Spinal cord (tissue), 10 donors: ENCODE measurements around the gene EML4. TPM values are rescaled to one million over a fixed set of nuclear protein-coding genes. Genes with fewer than 3 reads are reported as not detected.

ENCODE experiments used
- DNase-seq, 6 donors: peaks; one replicate each; pipeline versions ENCODE4 v3.0.0 to v3.0.0-alpha.2; 2013 to 2015; ENCODE audit warnings: low spot score in 6 of 6, low read depth in 4 of 6
- H3K27ac ChIP-seq: one replicate; pipeline ENCODE4 v1.5.1; 2013; ENCODE audit warnings: low read depth, low read length, control low read depth
- H3K27me3 ChIP-seq: one replicate; pipeline ENCODE4 v1.6.1; 2013; ENCODE audit warnings: low read length; ENCODE audit not compliant: control insufficient read depth, insufficient read depth
- H3K36me3 ChIP-seq: one replicate; pipeline ENCODE4 v1.6.1; 2013; ENCODE audit warnings: low read length; ENCODE audit not compliant: control insufficient read depth, insufficient read depth
- H3K4me1 ChIP-seq: one replicate; pipeline ENCODE4 v1.6.1; 2013; ENCODE audit warnings: low read length; ENCODE audit not compliant: control insufficient read depth, insufficient read depth
- H3K4me3 ChIP-seq: one replicate; pipeline ENCODE4 v1.5.1; 2013; ENCODE audit warnings: low read depth, low read length, control low read depth
- H3K9me3 ChIP-seq: one replicate; pipeline ENCODE4 v1.6.1; 2013; ENCODE audit warnings: low read length; ENCODE audit not compliant: control insufficient read depth, insufficient read depth
- WGBS: methylation state at CpG from one replicate; pipeline ENCODE4 v1.1.5; 2013; ENCODE audit warnings: missing lambda C conversion rate; ENCODE audit not compliant: insufficient coverage; 5-methylcytosine and 5-hydroxymethylcytosine counted together
- polyA plus RNA-seq, 2 donors: library from polyadenylated mRNA; unstranded; fragments of 120-200 nt; gene quantifications; one replicate each; pipeline ENCODE4 v1.2.1, GENCODE V29; 2013; ENCODE audit not compliant: insufficient read length in 2 of 2
- total RNA-seq, 2 donors: library from RNA; depleted of rRNA in 1 of 2; stranded (reverse); fragments of 120-200 nt in 1 of 2; fragments of >200 nt in 1 of 2; gene quantifications; one replicate each; pipeline versions ENCODE4 v1.2.3 to v1.2.4, GENCODE V29; 2013 to 2014
- donor health status: healthy.

EML4 gene
- total and polyA plus RNA-seq, 4 donors, result 31.6 to 68.8 (median 44.9) TPM

GRCh38 chr2:42217914-42218313 is 48.8 kb downstream of the EML4 start:
- DNase-seq, result no peak
- no peaks in the 10 kb centered on the region for H3K36me3 ChIP-seq
- H3K27ac ChIP-seq, result no peak overlapping the region
- H3K9me3 ChIP-seq, result no peaks in the 10 kb centered on the region
- no peaks in the 10 kb centered on the region for H3K4me1 ChIP-seq
- WGBS, result 100% methylated on average over 1 of the region's 5 CpGs
- no peak overlapping the region for H3K4me3 ChIP-seq
- H3K27me3 ChIP-seq, result no peaks in the 10 kb centered on the region

GRCh38 chr2:42218712-42219111 is 49.6 kb downstream of the EML4 start:
- H3K36me3 ChIP-seq, result no peaks in the 10 kb centered on the region
- H3K4me1 ChIP-seq, result no peaks in the 10 kb centered on the region
- H3K9me3 ChIP-seq, result no peaks in the 10 kb centered on the region
- no peak overlapping the region for H3K4me3 ChIP-seq
- H3K27ac ChIP-seq, result no peak overlapping the region
- no peak for DNase-seq
- WGBS, result no CpG with 5 or more reads among the region's 3 CpGs
- H3K27me3 ChIP-seq, result no peaks in the 10 kb centered on the region

- H3K27me3 ChIP-seq, result no peaks in the 10 kb centered on the region
- 100% methylated on average over 2 of the region's 3 CpGs for WGBS
- DNase-seq, result no peak
Measured at GRCh38 chr2:42219160-42219559, 50.0 kb downstream of the EML4 start.

GRCh38 chr2:42220566-42220965 is 51.4 kb downstream of the EML4 start:
- H3K9me3 ChIP-seq, result no peaks in the 10 kb centered on the region
- no peaks in the 10 kb centered on the region for H3K36me3 ChIP-seq
- H3K4me1 ChIP-seq, result no peaks in the 10 kb centered on the region
- WGBS, result no CpG with 5 or more reads among the region's 3 CpGs
- H3K27ac ChIP-seq, result no peak overlapping the region
- no peaks in the 10 kb centered on the region for H3K27me3 ChIP-seq
- no peak overlapping the region for H3K4me3 ChIP-seq
- DNase-seq, result no peak

More at GRCh38 chr2:42219160-42219559, 50.0 kb downstream of the EML4 start:
- Histone ChIP-seq H3K9me3 (no peaks in the 10 kb centered on the region), H3K4me3 (no peak overlapping the region), H3K27ac (no peak overlapping the region), H3K4me1 (no peaks in the 10 kb centered on the region), H3K36me3 (no peaks in the 10 kb centered on the region)

GRCh38 chr2:42223067-42223854 is 54.1 kb downstream of the EML4 start:
- no peak overlapping the region for H3K27ac ChIP-seq
- no CpG with 5 or more reads among the region's 4 CpGs for WGBS
- no peak overlapping the region for H3K4me3 ChIP-seq
- no peaks in the 10 kb centered on the region for H3K4me1 ChIP-seq
- no peaks in the 10 kb centered on the region for H3K36me3 ChIP-seq
- no peaks in the 10 kb centered on the region for H3K9me3 ChIP-seq
- H3K27me3 ChIP-seq, result no peaks in the 10 kb centered on the region
- DNase-seq, result no peak

- Histone ChIP-seq H3K4me1 (no peaks in the 10 kb centered on the region), H3K27me3 (no peaks in the 10 kb centered on the region), H3K4me3 (no peak overlapping the region), H3K27ac (no peak overlapping the region), H3K9me3 (no peaks in the 10 kb centered on the region), H3K36me3 (no peaks in the 10 kb centered on the region)
- no peak for DNase-seq
- no CpG with 5 or more reads among the region's 2 CpGs for WGBS
Measured at GRCh38 chr2:42223855-42224268, 54.7 kb downstream of the EML4 start.

- no peak for DNase-seq
- no peaks in the 10 kb centered on the region for H3K36me3 ChIP-seq
- H3K9me3 ChIP-seq, result no peaks in the 10 kb centered on the region
- H3K4me1 ChIP-seq, result no peaks in the 10 kb centered on the region
- WGBS, result 83% methylated on average over 1 of the region's 4 CpGs
- H3K27ac ChIP-seq, result no peak overlapping the region
- H3K27me3 ChIP-seq, result no peaks in the 10 kb centered on the region
- no peak overlapping the region for H3K4me3 ChIP-seq
Measured at GRCh38 chr2:42224422-42225067, 55.4 kb downstream of the EML4 start.

GRCh38 chr2:42225573-42225972 is 56.4 kb downstream of the EML4 start:
- Histone ChIP-seq H3K27me3 (no peaks in the 10 kb centered on the region), H3K9me3 (no peaks in the 10 kb centered on the region), H3K4me1 (no peaks in the 10 kb centered on the region), H3K36me3 (no peaks in the 10 kb centered on the region), H3K27ac (no peak overlapping the region), H3K4me3 (no peak overlapping the region)
- no peak for DNase-seq
- no CpG with 5 or more reads among the region's 1 CpG for WGBS

- DNase-seq, result no peak
- Histone ChIP-seq H3K36me3 (no peaks in the 10 kb centered on the region), H3K9me3 (no peaks in the 10 kb centered on the region), H3K27me3 (no peaks in the 10 kb centered on the region), H3K4me3 (no peak overlapping the region), H3K4me1 (no peaks in the 10 kb centered on the region), H3K27ac (no peak overlapping the region)
- no CpG with 5 or more reads among the region's 2 CpGs for WGBS
Measured at GRCh38 chr2:42227491-42227890, 58.3 kb downstream of the EML4 start.

- Histone ChIP-seq H3K4me3 (no peak overlapping the region), H3K27me3 (no peaks in the 10 kb centered on the region), H3K4me1 (no peaks in the 10 kb centered on the region), H3K36me3 (no peaks in the 10 kb centered on the region), H3K27ac (no peak overlapping the region), H3K9me3 (no peaks in the 10 kb centered on the region)
- DNase-seq, result no peak
- no CpG with 5 or more reads among the region's 1 CpG for WGBS
Measured at GRCh38 chr2:42228101-42228500, 58.9 kb downstream of the EML4 start.
